HG03571 (cell line): ENCODE data around the gene FSHR.
A peak's percentile ranks its signal among the peaks of the same experiment; 100 is the strongest.

ENCODE experiments used
- ATAC-seq: cut with Tn5 transposase; IDR thresholded peaks from one replicate; pipeline ENCODE4 v1.9.1; 2021; ENCODE audit not compliant: unreplicated experiment

FSHR gene

GRCh38 chr2:48915227-48915626, 239.1 kb downstream of the FSHR start:
- no peak for ATAC-seq

GRCh38 chr2:48914477-48915089, 239.7 kb downstream of the FSHR start:
- peak; percentile 74 for ATAC-seq
